Measurements from ENCODE around the gene PDGFRB. TPM values are rescaled to one million over a fixed set of nuclear protein-coding genes. Genes with fewer than 3 reads are reported as not detected.

PDGFRB gene
- polyA plus RNA-seq, 1 donor, result 18.6 TPM

DNA sequence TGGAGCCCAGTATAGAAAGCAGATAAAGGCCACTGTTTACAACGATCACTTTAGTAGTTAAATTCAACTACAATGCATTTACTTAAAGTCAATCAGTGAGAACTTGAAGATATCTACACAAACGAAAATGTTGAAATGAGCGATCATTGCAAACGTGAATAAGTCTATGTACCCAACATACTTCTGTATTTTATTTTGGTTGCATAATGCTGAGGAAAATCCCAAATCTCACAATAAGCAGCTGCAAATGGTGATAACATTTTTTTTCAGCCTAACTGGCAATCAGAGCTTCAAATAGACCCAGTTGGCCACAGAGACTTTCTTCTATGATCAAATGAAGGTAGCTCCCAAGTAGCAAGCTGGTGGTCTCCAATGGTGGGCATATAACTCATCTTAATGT, 32.1 kb downstream of the PDGFRB start:
- DNase-seq, result no peak
- Histone ChIP-seq H3K9me3 (ENCODE audit: control insufficient read depth, low read depth, low read length) (no peaks in the 10 kb centered on the region), H3K4me3 (ENCODE audit: low read length) (no peak overlapping the region), H3K27ac (ENCODE audit: low read length) (no peak overlapping the region), H3K27me3 (ENCODE audit: control insufficient read depth, insufficient read depth, low read length) (no peaks in the 10 kb centered on the region), H3K4me1 (ENCODE audit: control insufficient read depth, insufficient read depth, low read length) (peaks cover 8% of the 10 kb centered on the region), H3K36me3 (ENCODE audit: control insufficient read depth, insufficient read depth, low read length) (peaks cover 15% of the 10 kb centered on the region)
- WGBS (ENCODE audit: insufficient coverage, low lambda C conversion rate), result 100% methylated on average over 2 of the region's 4 CpGs

DNA sequence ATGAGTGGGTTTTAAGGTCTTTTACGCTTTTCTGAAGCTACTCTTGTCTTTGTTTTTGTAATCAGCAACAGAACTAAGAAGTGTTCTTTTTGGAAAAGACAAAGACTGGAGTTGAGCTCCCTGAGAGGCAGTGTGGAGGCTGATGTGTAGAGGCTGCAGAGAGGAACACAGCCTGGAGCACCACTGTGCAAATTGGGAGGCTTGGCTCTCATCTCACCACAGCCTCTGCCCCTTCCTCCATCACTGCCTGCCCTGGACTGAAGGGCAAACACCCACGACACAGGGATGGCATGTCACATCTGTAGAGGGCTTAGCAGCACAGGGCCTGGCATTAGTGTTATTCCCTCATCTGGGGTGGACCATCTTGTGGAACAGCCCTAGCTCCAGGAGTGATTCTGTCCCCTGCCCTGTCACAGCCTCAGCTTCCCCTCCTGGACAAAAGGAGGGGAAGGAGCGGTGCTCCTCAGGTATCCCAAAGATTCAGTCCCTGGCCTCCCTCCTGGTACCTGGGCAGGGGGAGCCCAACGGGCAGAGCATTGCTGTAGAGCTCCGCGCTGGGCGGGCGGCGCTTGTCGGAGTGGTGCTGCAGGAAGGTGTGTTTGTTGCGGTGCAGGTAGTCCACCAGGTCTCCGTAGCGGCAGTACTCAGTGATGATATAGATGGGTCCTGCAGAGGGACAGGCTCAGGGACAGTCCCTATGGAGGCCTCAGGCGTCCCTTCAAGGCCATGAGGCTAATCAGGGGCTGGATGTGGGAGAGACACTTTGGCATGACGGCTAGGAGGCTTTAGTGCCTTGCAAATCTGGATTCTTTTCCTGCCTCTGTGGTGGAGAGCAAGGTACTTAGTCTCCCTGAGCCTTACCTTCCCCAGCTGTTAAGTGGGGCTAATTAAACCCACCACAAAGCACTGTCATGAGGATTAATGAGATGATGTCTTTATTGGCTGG, 32.8 kb downstream of the PDGFRB start:
- Histone ChIP-seq H3K27me3 (ENCODE audit: control insufficient read depth, insufficient read depth, low read length) (no peaks in the 10 kb centered on the region), H3K36me3 (ENCODE audit: control insufficient read depth, insufficient read depth, low read length) (peaks cover 10% of the 10 kb centered on the region), H3K4me1 (ENCODE audit: control insufficient read depth, insufficient read depth, low read length) (peaks cover 8% of the 10 kb centered on the region), H3K4me3 (ENCODE audit: low read length) (no peak overlapping the region), H3K9me3 (ENCODE audit: control insufficient read depth, low read depth, low read length) (no peaks in the 10 kb centered on the region), H3K27ac (ENCODE audit: low read length) (no peak overlapping the region)
- no peak for DNase-seq
- no CpG with 5 or more reads among the region's 15 CpGs for WGBS (ENCODE audit: insufficient coverage, low lambda C conversion rate)

DNA sequence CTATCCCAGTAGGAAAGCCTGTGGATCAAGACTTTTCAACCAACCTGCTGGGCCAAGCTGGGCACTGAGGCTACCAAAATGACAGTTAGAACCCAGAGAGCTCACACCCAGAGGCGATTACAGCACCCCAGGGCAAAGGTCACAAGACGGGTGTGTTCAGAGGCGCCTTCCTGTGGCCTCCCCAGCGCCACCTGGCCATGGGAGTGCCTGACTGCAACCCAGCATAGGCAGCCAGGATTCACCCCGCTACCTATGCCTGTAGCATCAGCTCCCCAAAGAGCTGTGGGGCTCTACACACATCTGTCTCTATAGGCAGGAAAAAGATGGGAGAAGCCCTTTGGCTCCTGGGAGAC, 33.5 kb downstream of the PDGFRB start:
- peaks cover 8% of the 10 kb centered on the region for H3K4me1 ChIP-seq (ENCODE audit: control insufficient read depth, insufficient read depth, low read length)
- peaks cover 3% of the 10 kb centered on the region for H3K9me3 ChIP-seq (ENCODE audit: control insufficient read depth, low read depth, low read length)
- DNase-seq, result peak; percentile 86 to 89
- peaks cover 9% of the 10 kb centered on the region for H3K36me3 ChIP-seq (ENCODE audit: control insufficient read depth, insufficient read depth, low read length)
- peak overlapping the region; percentile 2 for H3K27ac ChIP-seq (ENCODE audit: low read length)
- no peaks in the 10 kb centered on the region for H3K27me3 ChIP-seq (ENCODE audit: control insufficient read depth, insufficient read depth, low read length)
- no peak overlapping the region for H3K4me3 ChIP-seq (ENCODE audit: low read length)
- WGBS (ENCODE audit: insufficient coverage, low lambda C conversion rate), result no CpG with 5 or more reads among the region's 5 CpGs

DNA sequence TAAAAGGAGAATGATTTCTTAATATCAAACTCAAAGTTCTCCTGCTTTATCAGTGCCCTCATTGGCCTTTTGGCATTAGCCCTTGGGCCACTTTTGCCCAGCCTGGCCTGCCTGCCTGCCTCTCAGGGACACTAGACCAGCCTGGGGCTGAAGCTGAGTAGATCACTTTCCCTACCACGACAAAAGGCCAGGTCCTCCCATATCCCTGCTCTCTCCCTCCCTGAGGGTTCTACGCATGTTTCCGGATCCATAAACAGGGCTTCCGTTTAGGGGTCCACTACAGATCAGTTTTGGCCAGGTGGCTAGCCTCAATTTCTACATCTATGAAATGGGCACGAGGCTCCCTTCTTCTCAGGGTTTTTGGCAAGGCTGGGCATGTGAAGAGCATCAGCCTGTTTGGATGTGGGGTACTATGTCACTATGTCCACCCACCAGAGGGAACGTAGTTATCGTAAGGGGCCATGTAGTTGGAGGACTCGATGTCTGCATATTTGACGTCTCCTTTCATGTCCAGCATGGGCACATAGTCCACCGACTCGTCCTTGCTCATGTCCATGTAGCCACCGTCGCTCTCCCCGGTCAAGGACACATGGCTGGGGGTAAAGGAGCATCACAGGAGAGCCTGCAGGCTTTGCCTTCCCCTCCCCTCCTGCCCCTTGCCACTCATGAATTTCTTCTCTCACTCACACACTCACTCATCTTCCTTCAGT, 34.0 kb downstream of the PDGFRB start:
- H3K4me1 ChIP-seq (ENCODE audit: control insufficient read depth, insufficient read depth, low read length), result peaks cover 8% of the 10 kb centered on the region
- no peak for DNase-seq
- no peak overlapping the region for H3K4me3 ChIP-seq (ENCODE audit: low read length)
- no peaks in the 10 kb centered on the region for H3K27me3 ChIP-seq (ENCODE audit: control insufficient read depth, insufficient read depth, low read length)
- WGBS (ENCODE audit: insufficient coverage, low lambda C conversion rate), result 100% methylated on average over 1 of the region's 14 CpGs
- peaks cover 9% of the 10 kb centered on the region for H3K36me3 ChIP-seq (ENCODE audit: control insufficient read depth, insufficient read depth, low read length)
- peaks cover 3% of the 10 kb centered on the region for H3K9me3 ChIP-seq (ENCODE audit: control insufficient read depth, low read depth, low read length)
- H3K27ac ChIP-seq (ENCODE audit: low read length), result peak overlapping the region; percentile 2

DNA sequence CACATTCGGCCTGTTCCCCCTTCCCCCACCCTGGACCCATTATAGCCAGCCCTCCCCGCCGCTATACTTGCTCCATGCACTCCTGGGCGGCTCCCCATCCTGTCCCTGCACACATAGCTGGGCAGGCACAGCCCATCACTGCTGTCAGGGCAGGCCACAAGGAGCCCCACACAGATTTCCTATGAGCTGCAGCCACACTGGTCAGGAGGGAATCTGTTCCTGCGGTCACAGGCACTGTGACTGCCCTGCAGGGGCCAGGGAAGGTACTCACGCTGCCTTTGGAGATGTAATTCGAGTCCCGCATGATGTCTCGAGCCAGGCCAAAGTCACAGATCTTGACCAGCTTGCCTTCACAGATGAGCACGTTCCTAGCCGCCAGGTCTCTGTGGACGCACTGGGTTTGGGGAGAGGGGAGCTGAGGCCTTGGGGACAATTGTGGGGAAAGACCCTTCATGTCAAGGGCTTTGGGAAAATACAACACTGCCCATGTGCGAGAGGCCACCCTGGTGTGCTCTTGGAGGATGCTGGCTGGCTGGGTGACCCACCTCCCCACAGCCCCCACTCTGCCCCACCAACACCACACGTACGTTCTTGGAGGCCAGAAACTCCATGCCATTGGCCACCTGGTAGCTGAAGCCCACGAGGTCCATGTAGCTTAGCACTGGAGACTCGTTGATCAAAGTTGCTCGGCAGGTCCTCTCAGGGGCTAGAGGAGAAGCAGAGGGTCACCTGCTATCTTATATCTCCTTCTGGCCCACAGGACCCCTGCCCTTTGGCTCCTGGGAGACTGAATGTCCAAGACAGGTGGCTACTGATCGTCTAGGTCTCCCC, 34.8 kb downstream of the PDGFRB start:
- Histone ChIP-seq H3K27ac (ENCODE audit: low read length) (no peak overlapping the region), H3K9me3 (ENCODE audit: control insufficient read depth, low read depth, low read length) (peaks cover 3% of the 10 kb centered on the region), H3K36me3 (ENCODE audit: control insufficient read depth, insufficient read depth, low read length) (peaks cover 9% of the 10 kb centered on the region), H3K27me3 (ENCODE audit: control insufficient read depth, insufficient read depth, low read length) (no peaks in the 10 kb centered on the region), H3K4me1 (ENCODE audit: control insufficient read depth, insufficient read depth, low read length) (peaks cover 8% of the 10 kb centered on the region), H3K4me3 (ENCODE audit: low read length) (no peak overlapping the region)
- DNase-seq, result no peak
- 100% methylated on average over 1 of the region's 19 CpGs for WGBS (ENCODE audit: insufficient coverage, low lambda C conversion rate)

DNA sequence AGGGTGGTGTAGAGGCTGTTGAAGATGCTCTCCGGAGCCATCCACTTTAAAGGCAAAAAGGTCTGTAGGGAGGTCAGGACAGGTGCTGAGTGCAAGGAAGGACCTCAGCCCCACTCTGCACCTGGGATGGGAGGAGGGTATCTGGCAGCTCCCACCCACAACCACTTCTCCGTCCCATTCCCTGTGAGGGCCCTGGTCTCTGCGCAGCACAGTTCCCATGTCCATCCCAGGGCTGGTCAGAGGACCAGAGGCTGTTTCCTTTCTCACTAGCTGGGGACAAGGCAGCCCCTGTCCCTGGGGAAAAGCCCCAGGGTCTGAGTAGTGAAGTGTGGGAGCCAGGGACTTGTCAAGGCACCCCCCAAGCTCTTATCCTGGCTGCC, 35.6 kb downstream of the PDGFRB start:
- H3K36me3 ChIP-seq (ENCODE audit: control insufficient read depth, insufficient read depth, low read length), result peaks cover 8% of the 10 kb centered on the region
- peaks cover 3% of the 10 kb centered on the region for H3K9me3 ChIP-seq (ENCODE audit: control insufficient read depth, low read depth, low read length)
- H3K4me1 ChIP-seq (ENCODE audit: control insufficient read depth, insufficient read depth, low read length), result peaks cover 8% of the 10 kb centered on the region
- WGBS (ENCODE audit: insufficient coverage, low lambda C conversion rate), result no CpG with 5 or more reads among the region's 3 CpGs
- no peak overlapping the region for H3K4me3 ChIP-seq (ENCODE audit: low read length)
- H3K27me3 ChIP-seq (ENCODE audit: control insufficient read depth, insufficient read depth, low read length), result no peaks in the 10 kb centered on the region
- no peak for DNase-seq
- no peak overlapping the region for H3K27ac ChIP-seq (ENCODE audit: low read length)

DNA sequence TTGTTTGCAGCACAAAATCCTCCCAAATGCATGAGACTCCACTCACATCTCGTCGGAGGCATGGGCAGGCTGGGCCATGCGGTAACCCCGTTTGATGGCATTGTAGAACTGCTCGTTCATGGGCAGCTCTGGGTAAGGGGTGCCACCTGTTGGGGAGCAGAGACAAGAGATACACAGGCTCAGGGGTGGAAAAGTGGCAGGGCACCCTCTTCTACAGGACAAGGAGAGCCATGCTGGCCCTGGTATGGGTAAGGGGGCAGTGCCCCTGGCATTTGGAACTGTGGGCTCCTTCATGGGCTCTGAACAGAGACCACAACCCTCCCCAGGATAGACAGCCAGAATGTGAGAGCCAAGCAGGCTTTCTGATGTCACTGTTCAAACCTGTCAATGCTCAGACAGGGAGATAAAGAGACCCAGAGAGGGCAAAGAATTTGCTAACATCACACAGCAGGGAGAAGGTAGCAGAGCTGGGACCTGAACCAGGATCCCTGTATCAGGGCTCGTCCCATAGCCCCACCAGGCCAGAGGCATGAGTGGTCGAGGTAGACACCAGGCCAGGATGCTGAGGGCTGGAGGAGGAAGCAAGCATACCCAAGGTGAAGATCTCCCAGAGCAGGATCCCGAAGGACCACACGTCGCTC, 36.1 kb downstream of the PDGFRB start:
- no peaks in the 10 kb centered on the region for H3K27me3 ChIP-seq (ENCODE audit: control insufficient read depth, insufficient read depth, low read length)
- no peak overlapping the region for H3K4me3 ChIP-seq (ENCODE audit: low read length)
- peaks cover 8% of the 10 kb centered on the region for H3K4me1 ChIP-seq (ENCODE audit: control insufficient read depth, insufficient read depth, low read length)
- WGBS (ENCODE audit: insufficient coverage, low lambda C conversion rate), result no CpG with 5 or more reads among the region's 10 CpGs
- H3K27ac ChIP-seq (ENCODE audit: low read length), result no peak overlapping the region
- peaks cover 3% of the 10 kb centered on the region for H3K9me3 ChIP-seq (ENCODE audit: control insufficient read depth, low read depth, low read length)
- DNase-seq, result no peak
- peaks cover 12% of the 10 kb centered on the region for H3K36me3 ChIP-seq (ENCODE audit: control insufficient read depth, insufficient read depth, low read length)

DNA sequence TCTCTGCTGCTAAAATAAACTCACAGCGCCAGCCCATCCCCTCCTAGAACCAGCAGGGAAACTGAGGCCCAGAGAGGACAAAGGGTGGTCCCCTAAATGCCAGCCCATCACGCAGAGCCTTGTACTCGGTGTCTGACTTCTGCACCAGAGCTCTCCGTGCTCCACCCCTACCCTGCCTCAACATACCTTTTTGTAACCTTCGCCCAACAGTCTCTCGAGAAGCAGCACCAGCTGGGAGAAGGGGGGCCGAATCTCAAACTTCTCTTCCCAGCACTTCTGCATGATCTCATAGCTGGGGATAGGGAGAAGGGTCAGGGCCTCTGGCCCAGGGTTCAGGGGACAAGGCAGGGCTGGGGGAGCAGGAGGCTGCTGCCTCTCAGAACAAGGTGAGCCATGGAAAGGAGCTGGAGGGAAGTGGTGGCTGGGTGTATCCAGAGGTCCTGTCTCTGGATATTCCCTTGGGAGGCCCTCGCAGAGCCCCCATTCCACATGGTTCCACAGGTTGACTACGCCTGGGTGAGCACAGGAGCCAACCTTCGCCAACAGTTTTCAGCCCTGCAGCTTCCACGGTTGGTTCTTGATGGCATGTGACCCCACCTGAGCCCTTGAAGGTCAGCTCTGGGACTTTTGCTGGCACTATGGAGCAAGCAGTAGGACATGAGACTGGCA, 37.0 kb downstream of the PDGFRB start:
- H3K36me3 ChIP-seq (ENCODE audit: control insufficient read depth, insufficient read depth, low read length), result peaks cover 8% of the 10 kb centered on the region
- 100% methylated on average over 2 of the region's 11 CpGs for WGBS (ENCODE audit: insufficient coverage, low lambda C conversion rate)
- H3K27me3 ChIP-seq (ENCODE audit: control insufficient read depth, insufficient read depth, low read length), result no peaks in the 10 kb centered on the region
- no peak for DNase-seq
- H3K9me3 ChIP-seq (ENCODE audit: control insufficient read depth, low read depth, low read length), result peaks cover 3% of the 10 kb centered on the region
- no peak overlapping the region for H3K4me3 ChIP-seq (ENCODE audit: low read length)
- no peak overlapping the region for H3K27ac ChIP-seq (ENCODE audit: low read length)
- H3K4me1 ChIP-seq (ENCODE audit: control insufficient read depth, insufficient read depth, low read length), result peaks cover 8% of the 10 kb centered on the region

DNA sequence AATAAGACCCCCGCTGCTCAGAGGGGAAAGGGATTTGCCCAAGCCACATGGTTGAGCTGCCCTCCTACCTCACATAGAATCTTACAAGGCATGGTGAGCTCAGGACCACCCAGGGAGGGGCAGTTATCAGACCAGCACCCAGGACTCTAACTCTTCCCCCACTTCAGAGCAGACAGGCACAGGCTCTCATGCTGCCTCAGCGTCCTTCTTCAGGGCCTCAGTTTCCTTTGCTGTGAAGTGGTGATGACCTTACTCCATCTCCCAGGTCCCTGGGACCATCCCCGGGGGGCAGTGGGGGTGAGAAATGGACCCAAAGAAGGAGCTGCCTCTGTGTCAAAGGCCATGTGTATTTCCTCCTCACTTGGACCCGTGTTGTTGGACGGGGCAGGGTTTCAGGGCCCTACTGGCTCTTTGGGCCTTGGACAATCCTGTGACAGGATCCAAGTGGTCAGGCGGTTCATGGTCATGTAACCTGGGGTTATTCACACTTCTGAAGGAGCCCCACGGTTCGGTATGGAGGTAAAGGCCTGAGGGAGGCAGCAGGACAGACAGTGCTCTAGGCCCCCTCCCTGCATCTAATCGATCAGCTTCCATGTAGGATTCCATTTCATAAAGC, 37.6 kb downstream of the PDGFRB start:
- Histone ChIP-seq H3K27ac (ENCODE audit: low read length) (no peak overlapping the region), H3K4me3 (ENCODE audit: low read length) (no peak overlapping the region), H3K36me3 (ENCODE audit: control insufficient read depth, insufficient read depth, low read length) (peaks cover 8% of the 10 kb centered on the region), H3K4me1 (ENCODE audit: control insufficient read depth, insufficient read depth, low read length) (peaks cover 8% of the 10 kb centered on the region), H3K9me3 (ENCODE audit: control insufficient read depth, low read depth, low read length) (peaks cover 3% of the 10 kb centered on the region), H3K27me3 (ENCODE audit: control insufficient read depth, insufficient read depth, low read length) (no peaks in the 10 kb centered on the region)
- no peak for DNase-seq
- no CpG with 5 or more reads among the region's 9 CpGs for WGBS (ENCODE audit: insufficient coverage, low lambda C conversion rate)
